HUES6 (cell line): ENCODE measurements around the gene OSR1.
"Not testable (repeated sequence)": the region's sequence is repeated elsewhere in the genome, so short reads cannot be mapped to it uniquely, and the experiment has no call there.

Experiments
- H3K27ac ChIP-seq: 2 replicates; pipeline ENCODE4 v1.7.0; 2013; ENCODE audit warnings: low read depth, mild to moderate bottlenecking, low read length, inconsistent platforms
- H3K27me3 ChIP-seq: 2 replicates; pipeline ENCODE4 v1.6.1; 2013; ENCODE audit warnings: low read length; ENCODE audit not compliant: control insufficient read depth, insufficient read depth
- H3K36me3 ChIP-seq: 2 replicates; pipeline ENCODE4 v1.6.1; 2013; ENCODE audit warnings: low read length; ENCODE audit not compliant: control insufficient read depth, insufficient read depth
- H3K4me1 ChIP-seq: 2 replicates; pipeline ENCODE4 v1.6.1; 2013; ENCODE audit warnings: low read length; ENCODE audit not compliant: control insufficient read depth, insufficient read depth
- H3K4me3 ChIP-seq: 2 replicates; pipeline ENCODE4 v1.5.1; 2013; ENCODE audit warnings: low read depth, low read length
- H3K9ac ChIP-seq: one replicate; pipeline ENCODE4 v1.6.1; 2013; ENCODE audit warnings: mild to moderate bottlenecking, low read length
- H3K9me3 ChIP-seq: 2 replicates; pipeline ENCODE4 v1.6.1; 2013; ENCODE audit warnings: low read depth, low read length; ENCODE audit not compliant: control insufficient read depth, insufficient read depth

Gene OSR1

GRCh38 chr2:19358242-19359020 is at the start of gene OSR1:
Gene OSR1, minus strand, starts transcription at chr2:19358623. Its CDS starts 4,818 bp downstream, at chr2:19353805.
- no peaks in the 10 kb centered on the region for H3K9me3 ChIP-seq
- peak within 1 kb of the TSS; percentile 65 for H3K4me3 ChIP-seq
- H3K27me3 ChIP-seq = peaks cover 99% of the 10 kb centered on the region
- H3K36me3 ChIP-seq = no peaks in the 10 kb centered on the region
- H3K9ac ChIP-seq = no peak within 1 kb of the TSS
- no peak within 1 kb of the TSS for H3K27ac ChIP-seq
- peaks cover 41% of the 10 kb centered on the region for H3K4me1 ChIP-seq

GRCh38 chr2:19403785-19404184 is 45.4 kb upstream of the OSR1 start:
- Histone ChIP-seq H3K9ac (no peak overlapping the region), H3K27ac (no peak overlapping the region), H3K4me1 (no peaks in the 10 kb centered on the region), H3K27me3 (no peaks in the 10 kb centered on the region), H3K36me3 (no peaks in the 10 kb centered on the region), H3K9me3 (no peaks in the 10 kb centered on the region), H3K4me3 (no peak overlapping the region)

GRCh38 chr2:19392191-19392590 is 33.8 kb upstream of the OSR1 start:
- H3K36me3 ChIP-seq = no peaks in the 10 kb centered on the region
- H3K4me3 ChIP-seq = no peak overlapping the region
- no peaks in the 10 kb centered on the region for H3K27me3 ChIP-seq
- H3K9me3 ChIP-seq = peaks cover 10% of the 10 kb centered on the region
- H3K9ac ChIP-seq = no peak overlapping the region
- no peaks in the 10 kb centered on the region for H3K4me1 ChIP-seq
- no peak overlapping the region for H3K27ac ChIP-seq

- not testable (repeated sequence) for H3K4me1 ChIP-seq, H3K36me3 ChIP-seq, H3K9ac ChIP-seq, H3K27ac ChIP-seq, H3K27me3 ChIP-seq, H3K4me3 ChIP-seq
- peaks cover 10% of the 10 kb centered on the region for H3K9me3 ChIP-seq
These were observed 31.0 kb upstream of the OSR1 start for GRCh38 chr2:19389469-19389868.

GRCh38 chr2:19380532-19380931 is 22.1 kb upstream of the OSR1 start:
- Histone ChIP-seq H3K4me1 (peaks cover 4% of the 10 kb centered on the region), H3K9ac (no peak overlapping the region), H3K27ac (no peak overlapping the region)

GRCh38 chr2:19378939-19379338 is 20.5 kb upstream of the OSR1 start:
- Histone ChIP-seq H3K27ac (no peak overlapping the region), H3K9me3 (no peaks in the 10 kb centered on the region), H3K4me1 (peaks cover 4% of the 10 kb centered on the region)

More at GRCh38 chr2:19380532-19380931, 22.1 kb upstream of the OSR1 start:
- no peaks in the 10 kb centered on the region for H3K9me3 ChIP-seq
- no peaks in the 10 kb centered on the region for H3K36me3 ChIP-seq
- no peak overlapping the region for H3K4me3 ChIP-seq
- no peaks in the 10 kb centered on the region for H3K27me3 ChIP-seq

GRCh38 chr2:19377717-19378116 is 19.3 kb upstream of the OSR1 start:
- Histone ChIP-seq H3K27me3 (no peaks in the 10 kb centered on the region), H3K4me1 (peaks cover 4% of the 10 kb centered on the region), H3K9me3 (no peaks in the 10 kb centered on the region), H3K9ac (no peak overlapping the region), H3K4me3 (no peak overlapping the region), H3K36me3 (no peaks in the 10 kb centered on the region), H3K27ac (no peak overlapping the region)

More at GRCh38 chr2:19378939-19379338, 20.5 kb upstream of the OSR1 start:
- Histone ChIP-seq H3K9ac (no peak overlapping the region), H3K4me3 (no peak overlapping the region), H3K36me3 (no peaks in the 10 kb centered on the region), H3K27me3 (no peaks in the 10 kb centered on the region)

- Histone ChIP-seq H3K9ac (no peak overlapping the region), H3K36me3 (no peaks in the 10 kb centered on the region), H3K4me3 (no peak overlapping the region), H3K9me3 (no peaks in the 10 kb centered on the region), H3K27ac (no peak overlapping the region), H3K27me3 (peaks cover 36% of the 10 kb centered on the region), H3K4me1 (no peaks in the 10 kb centered on the region)
These were observed 14.9 kb upstream of the OSR1 start for GRCh38 chr2:19373352-19373751.

GRCh38 chr2:19371996-19372582 is 13.7 kb upstream of the OSR1 start:
- Histone ChIP-seq H3K4me1 (no peaks in the 10 kb centered on the region), H3K9me3 (no peaks in the 10 kb centered on the region), H3K4me3 (no peak overlapping the region), H3K27me3 (peaks cover 49% of the 10 kb centered on the region), H3K9ac (no peak overlapping the region), H3K36me3 (no peaks in the 10 kb centered on the region), H3K27ac (no peak overlapping the region)

- H3K9ac ChIP-seq = no peak overlapping the region
- no peaks in the 10 kb centered on the region for H3K4me1 ChIP-seq
- H3K36me3 ChIP-seq = no peaks in the 10 kb centered on the region
- no peaks in the 10 kb centered on the region for H3K9me3 ChIP-seq
- no peak overlapping the region for H3K4me3 ChIP-seq
- peaks cover 76% of the 10 kb centered on the region for H3K27me3 ChIP-seq
- H3K27ac ChIP-seq = no peak overlapping the region
These were observed 11.0 kb upstream of the OSR1 start for GRCh38 chr2:19369341-19369955.

GRCh38 chr2:19368760-19369159 is 10.3 kb upstream of the OSR1 start:
- H3K9me3 ChIP-seq = no peaks in the 10 kb centered on the region
- H3K36me3 ChIP-seq = no peaks in the 10 kb centered on the region
- no peak overlapping the region for H3K27ac ChIP-seq
- peaks cover 82% of the 10 kb centered on the region for H3K27me3 ChIP-seq
- no peak overlapping the region for H3K4me3 ChIP-seq
- no peaks in the 10 kb centered on the region for H3K4me1 ChIP-seq
- H3K9ac ChIP-seq = no peak overlapping the region
